GM23338 (cell line): ENCODE measurements around the gene POU3F1. TPM values are rescaled to one million over a fixed set of nuclear protein-coding genes. Genes with fewer than 3 reads are reported as not detected.
A peak's percentile ranks its signal among the peaks of the same experiment; 100 is the strongest.

Experiments used
- ATAC-seq: fragments of 200-7000 bp; cut with Tn5 transposase; 3 replicates; pipeline ENCODE4 v1.9.1; 2020
- DNase-seq: peaks from one replicate; pipeline ENCODE4 v3.0.0-alpha.2; 2015; ENCODE audit warnings: low spot score
- H2AFZ ChIP-seq: fragments of 200-600 bp; sonication (generic); 2 replicates; pipeline ENCODE4 v1.8.0; 2016; ENCODE audit warnings: antibody characterized with exemption, mild to moderate bottlenecking, moderate library complexity
- H3F3A ChIP-seq: fragments of 200-600 bp; sonication (generic); replicated peaks from 2 replicates; pipeline ENCODE4 v1.8.0; 2017; ENCODE audit warnings: antibody characterized with exemption, mixed run types, low read depth
- H3K27ac ChIP-seq: fragments of 200-600 bp; sonication (generic); 2 replicates; pipeline ENCODE4 v1.6.1; 2016; ENCODE audit warnings: low read depth
- H3K27me3 ChIP-seq: fragments of 200-600 bp; sonication (generic); 2 replicates; pipeline ENCODE4 v1.8.0; 2016; ENCODE audit warnings: mild to moderate bottlenecking, mixed run types, moderate library complexity; ENCODE audit not compliant: insufficient read depth
- H3K36me3 ChIP-seq: fragments of 200-600 bp; sonication (generic); 2 replicates; pipeline ENCODE4 v1.8.0; 2016; ENCODE audit warnings: mild to moderate bottlenecking; ENCODE audit not compliant: insufficient read depth
- H3K4me1 ChIP-seq: fragments of 200-600 bp; sonication (generic); 2 replicates; pipeline ENCODE4 v1.8.0; 2016; ENCODE audit warnings: mild to moderate bottlenecking, moderate library complexity; ENCODE audit not compliant: insufficient read depth
- H3K4me2 ChIP-seq: fragments of 200-600 bp; sonication (generic); 2 replicates; pipeline ENCODE4 v1.7.1; 2017; ENCODE audit warnings: mixed run types
- H3K4me3 ChIP-seq: fragments of 200-600 bp; sonication (generic); 2 replicates; pipeline ENCODE4 v1.6.1; 2016; ENCODE audit warnings: mixed run types
- H3K79me2 ChIP-seq: fragments of 200-600 bp; sonication (generic); replicated peaks from 2 replicates; pipeline ENCODE4 v1.8.0; 2017; ENCODE audit warnings: mild to moderate bottlenecking; ENCODE audit not compliant: insufficient read depth
- H3K9me2 ChIP-seq: fragments of 200-600 bp; sonication (generic); 2 replicates; pipeline ENCODE4 v1.8.0; 2017; ENCODE audit not compliant: insufficient read depth
- H4K20me1 ChIP-seq: fragments of 200-600 bp; sonication (generic); replicated peaks from 2 replicates; pipeline ENCODE4 v1.8.0; 2017; ENCODE audit warnings: mild to moderate bottlenecking; ENCODE audit not compliant: insufficient read depth
- H3K27ac Mint-ChIP-seq: 2 replicates; pipeline ENCODE4 v1.8.0; 2020; ENCODE audit warnings: inconsistent platforms, mild to moderate bottlenecking, moderate library complexity, mixed read lengths
- H3K27me3 Mint-ChIP-seq: 3 replicates; pipeline ENCODE4 v1.8.0; 2022; ENCODE audit warnings: low read depth, mild to moderate bottlenecking, moderate library complexity, mixed read lengths, inconsistent platforms; ENCODE audit not compliant: insufficient read depth, poor library complexity
- H3K36me3 Mint-ChIP-seq: 3 replicates; pipeline ENCODE4 v1.8.0; 2021; ENCODE audit warnings: low read depth, mild to moderate bottlenecking, inconsistent platforms, moderate library complexity, mixed read lengths
- H3K4me1 Mint-ChIP-seq: 3 replicates; pipeline ENCODE4 v1.8.0; 2020; ENCODE audit warnings: mild to moderate bottlenecking, inconsistent platforms, mixed read lengths
- H3K4me3 Mint-ChIP-seq: 3 replicates; pipeline ENCODE4 v1.8.0; 2021; ENCODE audit warnings: moderate library complexity, mild to moderate bottlenecking, inconsistent platforms, mixed read lengths
- H3K9me3 Mint-ChIP-seq: 3 replicates; pipeline ENCODE4 v1.8.0; 2020; ENCODE audit warnings: moderate library complexity, mild to moderate bottlenecking, inconsistent platforms, mixed read lengths
- CREB1 ChIP-seq: fragments of 250-450 bp; sonication (Bioruptor Pico); IDR thresholded peaks from 2 replicates; pipeline ENCODE4 v1.5.0; 2020; ENCODE audit warnings: low read depth, mild to moderate bottlenecking, moderate library complexity
- CTCF ChIP-seq, 2 experiments: fragments of 200-600 bp in 1 of 2; sonication (generic) in 1 of 2; conservative IDR thresholded peaks; 2 replicates each; pipeline versions ENCODE4 v1.5.1 to v1.6.1; 2016 to 2017; ENCODE audit warnings: antibody characterized with exemption in 2 of 2, low read depth in 2 of 2, mild to moderate bottlenecking in 2 of 2, moderate library complexity in 1 of 2
- ETS1 ChIP-seq: IDR thresholded peaks from 2 replicates; pipeline ENCODE4 v1.6.1; 2016; ENCODE audit warnings: antibody characterized with exemption
- EZH2 ChIP-seq: fragments of 200-600 bp; sonication (generic); IDR thresholded peaks from one replicate; pipeline ENCODE4 v1.8.0; 2017; ENCODE audit warnings: antibody characterized with exemption, mild to moderate bottlenecking, low read depth; ENCODE audit not compliant: unreplicated experiment
- EZH2phosphoT487 ChIP-seq: fragments of 200-600 bp; sonication (generic); IDR thresholded peaks from one replicate; pipeline ENCODE4 v1.8.1; 2018; ENCODE audit warnings: antibody characterized with exemption; ENCODE audit not compliant: unreplicated experiment
- JUNB ChIP-seq: IDR thresholded peaks from one replicate; pipeline ENCODE4 v1.6.1; 2016; ENCODE audit warnings: antibody characterized with exemption; ENCODE audit not compliant: unreplicated experiment
- NANOG ChIP-seq: IDR thresholded peaks from 2 replicates; pipeline ENCODE4 v1.6.1; 2016; ENCODE audit warnings: antibody characterized with exemption, borderline replicate concordance
- POLR2AphosphoS5 ChIP-seq: IDR thresholded peaks from 2 replicates; pipeline ENCODE4 v1.6.1; 2016; ENCODE audit warnings: antibody characterized with exemption, low read depth
- STAT1 ChIP-seq: IDR thresholded peaks from one replicate; pipeline ENCODE4 v1.6.1; 2016; ENCODE audit warnings: antibody characterized with exemption; ENCODE audit not compliant: unreplicated experiment
- ZNF114 ChIP-seq: fragments of 250-450 bp; sonication (Bioruptor Pico); IDR thresholded peaks from 2 replicates; pipeline ENCODE4 v1.5.0; 2020; ENCODE audit warnings: mild to moderate bottlenecking, moderate library complexity
- ZNF331 ChIP-seq: fragments of 250-450 bp; sonication (Bioruptor Pico); IDR thresholded peaks from 2 replicates; pipeline ENCODE4 v1.5.0; 2020; ENCODE audit warnings: low read depth, mild to moderate bottlenecking, moderate library complexity
- polyA plus RNA-seq: library from polyadenylated mRNA; unstranded; fragments of >200 nt; fragmentation: Nextera tagmentation; extraction: Ambion mirVana; gene quantifications from 2 replicates; pipeline ENCODE4 v1.2.1, GENCODE V29; 2016
- total RNA-seq: library from RNA; depleted of rRNA; stranded (reverse); fragments of >200 nt; shearing (Covaris generic); gene quantifications from 2 replicates; pipeline ENCODE4 v1.2.3, GENCODE V29; 2014
- TF ChIP-seq, protein P1 (sequence below): fragments of 250-450 bp; sonication (Bioruptor Pico); IDR thresholded peaks from 2 replicates; pipeline ENCODE4 v1.5.0; 2020; ENCODE audit warnings: mild to moderate bottlenecking, moderate library complexity
- TF ChIP-seq, protein P2 (sequence below): IDR thresholded peaks from one replicate; pipeline ENCODE4 v1.6.1; 2018; ENCODE audit warnings: antibody characterized with exemption; ENCODE audit not compliant: unreplicated experiment

POU3F1 gene
- total and polyA plus RNA-seq, 2 experiments from 2014 or later, result 3.6 to 11.5 TPM

DNA sequence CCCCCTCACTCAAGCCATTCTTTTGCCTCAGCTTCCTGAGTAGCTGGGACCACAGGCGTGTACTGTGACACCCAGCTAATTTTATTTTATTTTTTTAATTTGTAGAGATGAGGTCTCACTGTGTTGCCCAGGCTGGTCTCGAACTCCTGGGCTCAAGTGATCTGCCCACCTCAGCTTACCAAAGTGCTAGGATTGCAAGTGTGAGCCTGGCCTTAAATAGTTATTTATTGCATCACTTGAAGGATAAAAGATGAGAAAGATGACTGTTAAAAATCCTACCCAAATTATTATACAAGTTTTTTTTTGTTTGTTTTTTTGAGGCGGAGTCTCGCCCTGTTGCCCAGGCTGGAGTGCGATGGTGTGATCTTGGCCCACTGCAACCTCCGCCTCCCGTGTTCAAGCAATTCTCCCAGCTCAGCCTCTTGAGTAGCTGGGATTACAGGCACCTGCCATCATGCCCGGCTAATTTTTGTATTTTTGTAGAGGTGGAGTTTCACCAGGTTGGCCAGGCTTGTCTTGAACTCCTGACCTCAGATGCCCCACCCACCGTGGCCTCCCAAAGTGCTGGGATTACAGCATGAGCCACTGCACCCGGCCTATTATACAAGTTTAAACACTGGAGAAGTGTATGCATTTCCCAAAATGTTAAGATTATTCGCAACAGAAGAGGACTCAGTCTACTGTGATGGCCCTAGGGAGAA, 31.7 kb downstream of the POU3F1 start:
- Histone ChIP-seq H2AFZ (no peak overlapping the region), H4K20me1 (peaks cover 28% of the 10 kb centered on the region), H3K27ac (0 out of 2 replicates have a peak overlapping the region, but pooled peaks have one; percentile 52), H3F3A (peaks cover 36% of the 10 kb centered on the region), H3K4me3 (no peak overlapping the region), H3K27me3 (no peaks in the 10 kb centered on the region), H3K36me3 (peaks cover 24% of the 10 kb centered on the region), H3K4me1 (peaks cover 12% of the 10 kb centered on the region), H3K9me2 (no peaks in the 10 kb centered on the region; the same call in 1 of the 2 replicates), H3K4me2 (no peak overlapping the region), H3K79me2 (peaks cover 52% of the 10 kb centered on the region)
- no peak for TF ChIP-seq CTCF (conservative IDR thresholded peaks at IDR 0.05; ENCODE audit: low read depth in 2 of 2)
- TF ChIP-seq CREB1 (CRISPR knock-in tag), result no peak
- TF ChIP-seq NANOG, result no peak
- TF ChIP-seq ETS1, result no peak
- TF ChIP-seq ZNF331 (CRISPR knock-in tag), result no peak
- TF ChIP-seq ZNF114 (CRISPR knock-in tag), result no peak
- TF ChIP-seq EZH2, result no peak
- no peak for TF ChIP-seq JUNB
- no peak for TF ChIP-seq POLR2AphosphoS5
- TF ChIP-seq, protein P1, sequence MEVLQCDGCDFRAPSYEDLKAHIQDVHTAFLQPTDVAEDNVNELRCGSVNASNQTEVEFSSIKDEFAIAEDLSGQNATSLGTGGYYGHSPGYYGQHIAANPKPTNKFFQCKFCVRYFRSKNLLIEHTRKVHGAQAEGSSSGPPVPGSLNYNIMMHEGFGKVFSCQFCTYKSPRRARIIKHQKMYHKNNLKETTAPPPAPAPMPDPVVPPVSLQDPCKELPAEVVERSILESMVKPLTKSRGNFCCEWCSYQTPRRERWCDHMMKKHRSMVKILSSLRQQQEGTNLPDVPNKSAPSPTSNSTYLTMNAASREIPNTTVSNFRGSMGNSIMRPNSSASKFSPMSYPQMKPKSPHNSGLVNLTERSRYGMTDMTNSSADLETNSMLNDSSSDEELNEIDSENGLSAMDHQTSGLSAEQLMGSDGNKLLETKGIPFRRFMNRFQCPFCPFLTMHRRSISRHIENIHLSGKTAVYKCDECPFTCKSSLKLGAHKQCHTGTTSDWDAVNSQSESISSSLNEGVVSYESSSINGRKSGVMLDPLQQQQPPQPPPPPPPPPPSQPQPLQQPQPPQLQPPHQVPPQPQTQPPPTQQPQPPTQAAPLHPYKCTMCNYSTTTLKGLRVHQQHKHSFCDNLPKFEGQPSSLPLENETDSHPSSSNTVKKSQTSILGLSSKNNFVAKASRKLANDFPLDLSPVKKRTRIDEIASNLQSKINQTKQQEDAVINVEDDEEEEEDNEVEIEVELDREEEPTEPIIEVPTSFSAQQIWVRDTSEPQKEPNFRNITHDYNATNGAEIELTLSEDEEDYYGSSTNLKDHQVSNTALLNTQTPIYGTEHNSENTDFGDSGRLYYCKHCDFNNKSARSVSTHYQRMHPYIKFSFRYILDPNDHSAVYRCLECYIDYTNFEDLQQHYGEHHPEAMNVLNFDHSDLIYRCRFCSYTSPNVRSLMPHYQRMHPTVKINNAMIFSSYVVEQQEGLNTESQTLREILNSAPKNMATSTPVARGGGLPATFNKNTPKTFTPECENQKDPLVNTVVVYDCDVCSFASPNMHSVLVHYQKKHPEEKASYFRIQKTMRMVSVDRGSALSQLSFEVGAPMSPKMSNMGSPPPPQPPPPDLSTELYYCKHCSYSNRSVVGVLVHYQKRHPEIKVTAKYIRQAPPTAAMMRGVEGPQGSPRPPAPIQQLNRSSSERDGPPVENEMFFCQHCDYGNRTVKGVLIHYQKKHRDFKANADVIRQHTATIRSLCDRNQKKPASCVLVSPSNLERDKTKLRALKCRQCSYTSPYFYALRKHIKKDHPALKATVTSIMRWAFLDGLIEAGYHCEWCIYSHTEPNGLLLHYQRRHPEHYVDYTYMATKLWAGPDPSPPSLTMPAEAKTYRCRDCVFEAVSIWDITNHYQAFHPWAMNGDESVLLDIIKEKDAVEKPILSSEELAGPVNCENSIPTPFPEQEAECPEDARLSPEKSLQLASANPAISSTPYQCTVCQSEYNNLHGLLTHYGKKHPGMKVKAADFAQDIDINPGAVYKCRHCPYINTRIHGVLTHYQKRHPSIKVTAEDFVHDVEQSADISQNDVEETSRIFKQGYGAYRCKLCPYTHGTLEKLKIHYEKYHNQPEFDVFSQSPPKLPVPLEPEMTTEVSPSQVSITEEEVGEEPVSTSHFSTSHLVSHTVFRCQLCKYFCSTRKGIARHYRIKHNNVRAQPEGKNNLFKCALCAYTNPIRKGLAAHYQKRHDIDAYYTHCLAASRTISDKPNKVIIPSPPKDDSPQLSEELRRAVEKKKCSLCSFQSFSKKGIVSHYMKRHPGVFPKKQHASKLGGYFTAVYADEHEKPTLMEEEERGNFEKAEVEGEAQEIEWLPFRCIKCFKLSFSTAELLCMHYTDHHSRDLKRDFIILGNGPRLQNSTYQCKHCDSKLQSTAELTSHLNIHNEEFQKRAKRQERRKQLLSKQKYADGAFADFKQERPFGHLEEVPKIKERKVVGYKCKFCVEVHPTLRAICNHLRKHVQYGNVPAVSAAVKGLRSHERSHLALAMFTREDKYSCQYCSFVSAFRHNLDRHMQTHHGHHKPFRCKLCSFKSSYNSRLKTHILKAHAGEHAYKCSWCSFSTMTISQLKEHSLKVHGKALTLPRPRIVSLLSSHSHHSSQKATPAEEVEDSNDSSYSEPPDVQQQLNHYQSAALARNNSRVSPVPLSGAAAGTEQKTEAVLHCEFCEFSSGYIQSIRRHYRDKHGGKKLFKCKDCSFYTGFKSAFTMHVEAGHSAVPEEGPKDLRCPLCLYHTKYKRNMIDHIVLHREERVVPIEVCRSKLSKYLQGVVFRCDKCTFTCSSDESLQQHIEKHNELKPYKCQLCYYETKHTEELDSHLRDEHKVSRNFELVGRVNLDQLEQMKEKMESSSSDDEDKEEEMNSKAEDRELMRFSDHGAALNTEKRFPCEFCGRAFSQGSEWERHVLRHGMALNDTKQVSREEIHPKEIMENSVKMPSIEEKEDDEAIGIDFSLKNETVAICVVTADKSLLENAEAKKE (CRISPR knock-in tag), result no peak
- TF ChIP-seq EZH2phosphoT487, result no peak
- no peak for TF ChIP-seq STAT1
- TF ChIP-seq, protein P2, sequence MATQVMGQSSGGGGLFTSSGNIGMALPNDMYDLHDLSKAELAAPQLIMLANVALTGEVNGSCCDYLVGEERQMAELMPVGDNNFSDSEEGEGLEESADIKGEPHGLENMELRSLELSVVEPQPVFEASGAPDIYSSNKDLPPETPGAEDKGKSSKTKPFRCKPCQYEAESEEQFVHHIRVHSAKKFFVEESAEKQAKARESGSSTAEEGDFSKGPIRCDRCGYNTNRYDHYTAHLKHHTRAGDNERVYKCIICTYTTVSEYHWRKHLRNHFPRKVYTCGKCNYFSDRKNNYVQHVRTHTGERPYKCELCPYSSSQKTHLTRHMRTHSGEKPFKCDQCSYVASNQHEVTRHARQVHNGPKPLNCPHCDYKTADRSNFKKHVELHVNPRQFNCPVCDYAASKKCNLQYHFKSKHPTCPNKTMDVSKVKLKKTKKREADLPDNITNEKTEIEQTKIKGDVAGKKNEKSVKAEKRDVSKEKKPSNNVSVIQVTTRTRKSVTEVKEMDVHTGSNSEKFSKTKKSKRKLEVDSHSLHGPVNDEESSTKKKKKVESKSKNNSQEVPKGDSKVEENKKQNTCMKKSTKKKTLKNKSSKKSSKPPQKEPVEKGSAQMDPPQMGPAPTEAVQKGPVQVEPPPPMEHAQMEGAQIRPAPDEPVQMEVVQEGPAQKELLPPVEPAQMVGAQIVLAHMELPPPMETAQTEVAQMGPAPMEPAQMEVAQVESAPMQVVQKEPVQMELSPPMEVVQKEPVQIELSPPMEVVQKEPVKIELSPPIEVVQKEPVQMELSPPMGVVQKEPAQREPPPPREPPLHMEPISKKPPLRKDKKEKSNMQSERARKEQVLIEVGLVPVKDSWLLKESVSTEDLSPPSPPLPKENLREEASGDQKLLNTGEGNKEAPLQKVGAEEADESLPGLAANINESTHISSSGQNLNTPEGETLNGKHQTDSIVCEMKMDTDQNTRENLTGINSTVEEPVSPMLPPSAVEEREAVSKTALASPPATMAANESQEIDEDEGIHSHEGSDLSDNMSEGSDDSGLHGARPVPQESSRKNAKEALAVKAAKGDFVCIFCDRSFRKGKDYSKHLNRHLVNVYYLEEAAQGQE, result no peak
- peaks cover 4% of the 10 kb centered on the region; the same call in 2 of the 3 replicates for H3K9me3 Mint-ChIP-seq
- DNase-seq (no peak), ATAC-seq (no peak)
- H3K36me3 Mint-ChIP-seq, result peaks cover 58% of the 10 kb centered on the region
- H3K4me1 Mint-ChIP-seq, result peaks cover 8% of the 10 kb centered on the region
- H3K27me3 Mint-ChIP-seq, result peaks cover 11% of the 10 kb centered on the region
- H3K4me3 Mint-ChIP-seq, result no peak overlapping the region
- no peak overlapping the region for H3K27ac Mint-ChIP-seq
